ENCODE results near the gene ABAT. TPM values are rescaled to one million over a fixed set of nuclear protein-coding genes. Genes with fewer than 3 reads are reported as not detected.

ABAT gene
- total RNA-seq, 2 donors from 2014 or later, result 67.4 to 74.7 TPM

GRCh38 chr16:8683640-8684039 is 9.2 kb downstream of the ABAT start:
- Histone ChIP-seq H3K9me3 (no peaks in the 10 kb centered on the region), H3K36me3 (no peaks in the 10 kb centered on the region), H3K4me1 (replicated peaks) (peaks cover 8% of the 10 kb centered on the region), H3K27me3 (replicated peaks; ENCODE audit: insufficient read depth) (no peaks in the 10 kb centered on the region), H3K4me3 (no peak overlapping the region), H3K27ac (no peak overlapping the region)
- WGBS, result 62% methylated on average over 4 of the region's 4 CpGs
- intact Hi-C loops (cut with DNase I), result no loop called here
- no peak for DNase-seq (ENCODE audit: low spot score)
- TF ChIP-seq POLR2AphosphoS5 (IDR thresholded peaks at IDR 0.05) (no peak), POLR2A (IDR thresholded peaks at IDR 0.05) (no peak), CTCF (IDR thresholded peaks at IDR 0.05) (no peak)

GRCh38 chr16:8685617-8686016 is 11.2 kb downstream of the ABAT start:
- Histone ChIP-seq H3K27me3 (replicated peaks; ENCODE audit: insufficient read depth) (no peaks in the 10 kb centered on the region), H3K27ac (peak overlapping the region in 1 of 2 donors; percentile 31), H3K4me3 (no peak overlapping the region), H3K4me1 (replicated peaks) (peaks cover 8% of the 10 kb centered on the region), H3K9me3 (no peaks in the 10 kb centered on the region), H3K36me3 (no peaks in the 10 kb centered on the region)
- TF ChIP-seq POLR2A (IDR thresholded peaks at IDR 0.05), result no peak
- TF ChIP-seq CTCF (IDR thresholded peaks at IDR 0.05), result no peak
- TF ChIP-seq POLR2AphosphoS5 (IDR thresholded peaks at IDR 0.05), result no peak
- intact Hi-C loops (cut with DNase I), result no loop called here
- DNase-seq (ENCODE audit: low spot score), result no peak
- WGBS, result 59% methylated on average over 3 of the region's 3 CpGs

GRCh38 chr16:8686031-8686621 is 11.7 kb downstream of the ABAT start:
- intact Hi-C loops (cut with DNase I), result no loop called here
- 12% methylated on average over 7 of the region's 7 CpGs for WGBS
- H3K9me3 ChIP-seq, result no peaks in the 10 kb centered on the region
- H3K27ac ChIP-seq, result peak overlapping the region in 1 of 2 donors; percentile 31
- H3K27me3 ChIP-seq (replicated peaks; ENCODE audit: insufficient read depth), result no peaks in the 10 kb centered on the region
- no peak for TF ChIP-seq POLR2A (IDR thresholded peaks at IDR 0.05)
- TF ChIP-seq POLR2AphosphoS5 (IDR thresholded peaks at IDR 0.05), result peak; percentile 25
- H3K4me1 ChIP-seq (replicated peaks), result peaks cover 8% of the 10 kb centered on the region
- H3K36me3 ChIP-seq, result no peaks in the 10 kb centered on the region
- H3K4me3 ChIP-seq, result no peak overlapping the region
- DNase-seq (ENCODE audit: low spot score), result peak; percentile 37

GRCh38 chr16:8686879-8687278 is 12.5 kb downstream of the ABAT start:
- Histone ChIP-seq H3K27ac (no peak overlapping the region), H3K9me3 (no peaks in the 10 kb centered on the region), H3K4me1 (replicated peaks) (peaks cover 8% of the 10 kb centered on the region), H3K4me3 (no peak overlapping the region), H3K27me3 (replicated peaks; ENCODE audit: insufficient read depth) (no peaks in the 10 kb centered on the region), H3K36me3 (no peaks in the 10 kb centered on the region)
- intact Hi-C loops (cut with DNase I), result no loop called here
- TF ChIP-seq POLR2A (IDR thresholded peaks at IDR 0.05), result no peak
- no peak for TF ChIP-seq POLR2AphosphoS5 (IDR thresholded peaks at IDR 0.05)
- TF ChIP-seq CTCF (IDR thresholded peaks at IDR 0.05), result no peak
- no peak for DNase-seq (ENCODE audit: low spot score)
- 75% methylated on average over 9 of the region's 9 CpGs for WGBS

- DNase-seq (ENCODE audit: low spot score), result no peak
- Histone ChIP-seq H3K27me3 (replicated peaks; ENCODE audit: insufficient read depth) (no peaks in the 10 kb centered on the region), H3K4me1 (replicated peaks) (peaks cover 8% of the 10 kb centered on the region), H3K27ac (no peak overlapping the region), H3K9me3 (no peaks in the 10 kb centered on the region), H3K36me3 (no peaks in the 10 kb centered on the region), H3K4me3 (no peak overlapping the region)
- WGBS, result 83% methylated on average over 1 of the region's 1 CpG
- no peak for TF ChIP-seq POLR2A (IDR thresholded peaks at IDR 0.05)
- TF ChIP-seq POLR2AphosphoS5 (IDR thresholded peaks at IDR 0.05), result no peak
- no peak for TF ChIP-seq CTCF (IDR thresholded peaks at IDR 0.05)
- intact Hi-C loops (cut with DNase I), result no loop called here
These were observed 15.3 kb downstream of the ABAT start for GRCh38 chr16:8689686-8690085.
